ENCODE data around the gene UGT1A6.

DNA sequence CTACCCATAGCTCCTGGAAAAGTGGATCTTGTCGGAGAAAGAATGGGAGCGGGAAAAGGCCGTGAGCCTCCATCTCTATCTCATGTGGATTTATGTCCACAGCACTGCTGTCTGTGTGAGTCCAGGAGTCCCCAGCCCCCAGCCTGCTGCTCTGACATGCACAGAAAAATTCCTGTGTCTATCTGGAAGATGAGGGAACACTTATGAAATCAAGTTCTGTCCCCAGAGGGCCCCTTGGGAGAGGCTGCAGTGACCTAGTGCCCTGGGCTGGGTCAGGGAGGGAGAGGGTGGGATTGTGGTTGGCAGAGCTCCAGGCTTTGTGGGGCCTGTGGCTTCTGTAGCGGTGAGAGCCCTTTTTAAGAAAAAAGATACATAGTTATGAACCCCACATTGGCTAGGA, 124.1 kb downstream of the UGT1A6 start:
- TF ChIP-seq POLR2AphosphoS5 (IDR thresholded peaks at IDR 0.05) (no peak), POLR2A (IDR thresholded peaks at IDR 0.05) (no peak)

Data from breast epithelium (tissue), 3 donors.